ENCODE data around the gene ZRANB3. TPM values are rescaled to one million over a fixed set of nuclear protein-coding genes. Genes with fewer than 3 reads are reported as not detected.

Gene ZRANB3
- total and polyA plus RNA-seq, 2 of the 13 experiments (the other 11 are each of a cell fraction or from before 2014, with no cell fraction given): 5.8 to 25.2 TPM

GRCh38 chr2:135093193-135093592, 437.8 kb downstream of the ZRANB3 start (continued):
- TF ChIP-seq HBP1 (CRISPR knock-in tag; IDR thresholded peaks at IDR 0.05; ENCODE audit: low read depth): no peak

GRCh38 chr2:135091681-135092080, 439.3 kb downstream of the ZRANB3 start:
- no peaks in the 10 kb centered on the region for H3K9me3 ChIP-seq (ENCODE audit: low read length)
- H3K4me2 ChIP-seq (ENCODE audit: low read depth, low read length): peak overlapping the region; percentile 36
- CTCF ChIA-PET (ENCODE audit: low intra/inter-chr PET ratio, low total read pairs): no interaction called here
- H2AFZ ChIP-seq (ENCODE audit: low read length): no peak overlapping the region
- H3K27me3 ChIP-seq (ENCODE audit: control insufficient read depth in 1 of 2, insufficient read depth in 2 of 2, low read length in 2 of 2): no peaks in the 10 kb centered on the region
- POLR2A ChIA-PET: no interaction called here
- peak; percentile 91 for DNase-seq (ENCODE audit: low spot score)
- H3K36me3 ChIP-seq (replicated peaks in 1 of 2; ENCODE audit: control insufficient read depth in 1 of 2, insufficient read depth in 2 of 2, low read length in 2 of 2): peaks cover 2 to 26% of the 10 kb centered on the region in 2 experiments; a peak in 4 of 5 replicates
- H3K79me2 ChIP-seq (ENCODE audit: insufficient read depth, low read length): peaks cover 20% of the 10 kb centered on the region
- peak overlapping the region; percentile 61 for H3K27ac ChIP-seq (ENCODE audit: extremely low read length, insufficient read depth, low read length)
- peak; percentile 4 for FAIRE-seq
- H3K4me3 ChIP-seq (replicated peaks in 1 of 3; ENCODE audit: insufficient read depth in 1 of 3, low read depth in 2 of 3, low read length in 3 of 3): peak overlapping the region in 1 of 3 experiments; percentile 3; a peak in 1 of 6 replicates
- intact Hi-C loops (cut with micrococcal nuclease; ENCODE audit: unreplicated experiment): loop anchor here (1.0 to 5.0 kb wide), 2 partner anchors 33 to 39 kb away; partner anchors contain the start of gene RAB3GAP1
- in situ Hi-C loops (cut with HindIII; ENCODE audit: extremely low pct_ligation_motif_present, low pct_unique_long_range_greater_than_20kb): no loop called here
- no peaks in the 10 kb centered on the region for H4K20me1 ChIP-seq (ENCODE audit: insufficient read depth, low read length)
- WGBS (ENCODE audit: low lambda C conversion rate): 97% methylated on average over 1 of the region's 1 CpG
- peak; percentile 86 for ATAC-seq
- H3K9ac ChIP-seq (ENCODE audit: insufficient read depth, low read depth, low read length): no peak overlapping the region
- H3K4me1 ChIP-seq (ENCODE audit: insufficient read depth, low read length): peaks cover 45% of the 10 kb centered on the region
- BruUV-seq (replicated peaks): no TSS peak
- no peak for TF ChIP-seq RNF219 (CRISPR knock-in tag; IDR thresholded peaks at IDR 0.05)
- no peak for TF ChIP-seq KLF9 (CRISPR knock-in tag; IDR thresholded peaks at IDR 0.05; ENCODE audit: low read depth)
- TF ChIP-seq NFIC (IDR thresholded peaks at IDR 0.05; ENCODE audit: low read length): peak; percentile 69; the same call in 1 of the 2 replicates
- TF ChIP-seq HNRNPLL (IDR thresholded peaks at IDR 0.05; ENCODE audit: low read depth, low read length, poor library complexity, severe bottlenecking): no peak
- no peak for TF ChIP-seq ZBTB8A (CRISPR knock-in tag; IDR thresholded peaks at IDR 0.05; ENCODE audit: borderline replicate concordance, low read depth)
- no peak for TF ChIP-seq NFE2L1 (CRISPR knock-in tag; IDR thresholded peaks at IDR 0.05; ENCODE audit: borderline replicate concordance)
- TF ChIP-seq ZNF224 (CRISPR knock-in tag; IDR thresholded peaks at IDR 0.05): no peak
- TF ChIP-seq ARID3A (IDR thresholded peaks at IDR 0.05; ENCODE audit: low read depth, low read length): peak; percentile 95
- TF ChIP-seq USF2 (IDR thresholded peaks at IDR 0.05; ENCODE audit: low read depth, low read length): no peak
- no peak for TF ChIP-seq USF2 (CRISPR knock-in tag; IDR thresholded peaks at IDR 0.05; ENCODE audit: borderline replicate concordance)
- no peak for TF ChIP-seq PCBP1 (IDR thresholded peaks at IDR 0.05; ENCODE audit: borderline replicate concordance, low read depth, low read length)
- TF ChIP-seq ZEB1 (IDR thresholded peaks at IDR 0.05; ENCODE audit: insufficient replicate concordance, low read depth): peak; percentile 36
- no peak for TF ChIP-seq ATF3 (CRISPR knock-in tag; IDR thresholded peaks at IDR 0.05)
- TF ChIP-seq ZIK1 (CRISPR knock-in tag; IDR thresholded peaks at IDR 0.05; ENCODE audit: borderline replicate concordance, low read depth): no peak

Measured in HepG2 (cell line).